K562 (cell line): ENCODE results near the gene TOGARAM2.

ENCODE experiments used
- CHD4 ChIP-seq: fragments of 200-600 bp; sonication (generic); IDR thresholded peaks from 3 replicates; pipeline ENCODE4 v1.6.1; 2012; ENCODE audit warnings: low read depth, mild to moderate bottlenecking, mixed read lengths, low read length, inconsistent platforms; ENCODE audit not compliant: insufficient read depth, insufficient replicate concordance, poor library complexity, severe bottlenecking
- FOXA1 ChIP-seq: fragments of 450-650 bp; IDR thresholded peaks from 2 replicates; pipeline ENCODE4 v1.6.1; 2016; ENCODE audit warnings: mild to moderate bottlenecking, borderline replicate concordance
- FOXM1 ChIP-seq, 2 experiments: fragments of 450-650 bp in 1 of 2; sonication (generic) in 1 of 2; formaldehyde crosslinking in 1 of 2; IDR thresholded peaks; 2 replicates each; pipeline versions ENCODE4 v1.6.1 to v1.9.0; 2017 to 2022; ENCODE audit warnings: low read depth in 2 of 2, mild to moderate bottlenecking in 2 of 2, missing genetic modification reagents in 1 of 2, moderate library complexity in 1 of 2
- NR2C2 ChIP-seq, 2 experiments: fragments of 200-800 bp in 1 of 2; sonication (Bioruptor generic) in 1 of 2; sonication (generic) in 1 of 2; formaldehyde crosslinking in 1 of 2; IDR thresholded peaks; 2 replicates each; pipeline versions ENCODE4 v1.6.1 to v1.8.0; 2016 to 2022; ENCODE audit warnings: mild to moderate bottlenecking in 1 of 2, missing compliant biosample characterization in 1 of 2, missing genetic modification characterization in 1 of 2, missing genetic modification reagents in 1 of 2
- PTBP1 ChIP-seq: fragments of 200-400 bp; formaldehyde crosslinking; IDR thresholded peaks from 2 replicates; pipeline ENCODE4 v1.6.1; 2017; ENCODE audit warnings: low read depth, low read length
- TEAD4 ChIP-seq, 2 experiments: sonication (generic) in 1 of 2; formaldehyde crosslinking in 1 of 2; IDR thresholded peaks; 2 replicates each; pipeline versions ENCODE4 v1.6.1 to v1.8.0; 2012 to 2022; ENCODE audit warnings: borderline replicate concordance in 1 of 2, inconsistent platforms in 1 of 2, low read length in 1 of 2, mild to moderate bottlenecking in 1 of 2, missing genetic modification reagents in 1 of 2
- ZFP30 ChIP-seq: fragments of 250-450 bp; sonication (Bioruptor Pico); IDR thresholded peaks from 2 replicates; pipeline ENCODE4 v1.8.0; 2022; ENCODE audit warnings: moderate library complexity, mild to moderate bottlenecking, inconsistent platforms, borderline replicate concordance
- ZNF431 ChIP-seq: sonication (generic); formaldehyde crosslinking; IDR thresholded peaks from 2 replicates; pipeline ENCODE4 v1.8.0; 2022; ENCODE audit warnings: mild to moderate bottlenecking, missing genetic modification reagents

DNA sequence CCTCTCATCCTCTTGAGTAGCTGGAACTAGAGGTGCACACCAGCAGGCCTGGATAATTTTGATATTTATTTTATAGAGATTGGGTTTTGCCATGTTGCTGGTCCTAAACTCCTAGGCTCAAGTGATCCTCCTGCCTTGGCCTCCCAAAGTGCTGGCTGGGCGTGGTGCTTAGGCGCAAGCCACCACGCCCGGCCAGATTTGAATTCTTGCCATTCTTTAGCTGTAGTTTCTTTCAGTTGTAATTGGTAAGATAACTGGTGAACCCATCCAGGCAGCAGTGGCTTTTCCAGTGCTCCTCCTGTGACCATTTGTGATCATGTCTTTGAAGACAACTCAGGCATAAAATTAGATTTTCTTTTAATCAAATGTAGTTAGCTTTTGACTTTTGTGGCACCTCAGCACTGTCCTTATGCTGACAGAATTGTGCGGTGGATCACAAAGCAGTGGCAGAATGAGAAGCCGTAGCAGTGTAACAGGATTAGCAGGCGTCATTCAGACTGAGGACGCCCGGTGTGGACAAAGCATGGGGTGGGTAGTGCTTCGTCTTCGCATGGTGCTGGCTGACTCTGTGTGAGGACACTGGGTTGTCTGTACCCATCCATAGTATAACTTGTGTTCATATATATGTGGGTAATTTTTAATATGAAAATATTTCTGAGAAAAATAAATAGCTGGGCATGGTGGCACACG, 30.0 kb upstream of the TOGARAM2 start:
- TF ChIP-seq ZNF431 (CRISPR knock-in tag) (no peak), ZFP30 (CRISPR knock-in tag) (no peak), NR2C2 (CRISPR knock-in tag; IDR thresholded peaks at IDR 0.05) (no peak), NR2C2 (tag; IDR thresholded peaks at IDR 0.05) (no peak), FOXA1 (no peak), PTBP1 (no peak), TEAD4 (IDR thresholded peaks at IDR 0.05; ENCODE audit: low read length) (no peak), TEAD4 (CRISPR knock-in tag; IDR thresholded peaks at IDR 0.05; ENCODE audit: borderline replicate concordance) (no peak), FOXM1 (IDR thresholded peaks at IDR 0.05; ENCODE audit: low read depth) (no peak), FOXM1 (CRISPR knock-in tag; IDR thresholded peaks at IDR 0.05; ENCODE audit: low read depth) (no peak), CHD4 (no peak)
